ENCODE measurements around the gene PMVK.
A peak's percentile ranks its signal among the peaks of the same experiment; 100 is the strongest.

The PMVK gene

GRCh38 chr1:154966111-154966510 lies 29.6 kb upstream of the PMVK start:
- DNase-seq = no peak

- no peak for DNase-seq
These were observed 27.8 kb upstream of the PMVK start for GRCh38 chr1:154964359-154964758.

GRCh38 chr1:154963643-154964042 lies 27.1 kb upstream of the PMVK start:
- no peak for DNase-seq

DNA sequence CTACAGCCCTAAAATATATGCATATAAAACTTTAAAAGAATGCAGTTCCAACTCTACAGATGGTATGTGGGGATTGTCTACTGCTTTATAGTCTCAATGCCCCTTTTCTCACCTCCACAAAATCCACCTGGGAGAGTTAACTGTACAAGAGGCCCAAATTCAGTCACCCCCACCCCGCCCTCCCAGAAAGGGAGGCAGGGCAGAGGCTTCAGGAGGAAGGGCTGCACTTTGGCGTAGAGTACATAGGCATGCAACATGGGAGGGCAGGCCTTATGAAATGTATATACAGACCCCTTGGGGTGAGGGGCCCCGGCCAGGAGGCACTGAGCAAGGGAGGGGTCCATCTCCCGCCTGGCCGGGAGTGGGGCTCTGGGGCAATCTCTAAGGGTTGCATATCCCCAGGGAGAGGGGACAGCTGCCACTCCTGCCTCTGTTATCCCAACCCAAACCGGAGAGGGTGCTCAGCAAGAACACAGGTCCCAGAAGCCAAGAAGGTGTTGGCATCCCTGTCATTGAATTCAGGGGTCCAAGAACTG lies 26.3 kb upstream of the PMVK start:
- DNase-seq = no peak

DNA sequence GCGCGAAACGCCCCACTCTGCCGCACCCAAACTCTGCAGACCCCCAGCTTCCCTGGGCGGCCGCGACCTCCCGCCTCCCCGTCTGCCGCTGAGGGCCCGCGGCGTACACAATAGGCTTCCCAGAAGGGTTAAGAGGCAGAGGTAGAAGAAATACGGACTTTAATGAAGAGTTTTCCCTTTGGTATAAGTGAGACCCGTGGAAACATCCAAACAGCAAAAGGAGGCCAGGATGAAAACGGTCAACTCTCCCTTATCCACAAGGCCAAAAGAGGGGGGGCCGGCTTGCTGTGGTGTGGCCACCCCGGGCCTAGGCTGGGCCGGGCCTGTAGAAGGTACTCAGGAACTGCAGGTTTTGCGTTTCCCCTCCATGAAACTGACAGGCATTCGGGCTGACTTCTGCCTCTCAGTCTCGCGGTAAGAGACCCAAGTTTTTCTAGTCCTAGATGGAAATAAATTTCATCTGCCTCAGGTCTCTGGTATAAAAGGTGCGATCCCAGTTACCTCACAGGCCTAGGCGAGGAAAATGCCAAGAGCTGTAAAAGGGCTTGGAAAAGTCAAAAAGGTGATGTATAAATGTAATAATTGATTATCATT lies 25.7 kb upstream of the PMVK start:
- DNase-seq = no peak

GRCh38 chr1:154961207-154962155 lies 25.0 kb upstream of the PMVK start, which contains the start of gene PYGO2:
PYGO2 (minus strand) TSS chr1:154961782; CDS start chr1:154961576, 206 bp downstream.
- DNase-seq = peak; percentile 44

DNA sequence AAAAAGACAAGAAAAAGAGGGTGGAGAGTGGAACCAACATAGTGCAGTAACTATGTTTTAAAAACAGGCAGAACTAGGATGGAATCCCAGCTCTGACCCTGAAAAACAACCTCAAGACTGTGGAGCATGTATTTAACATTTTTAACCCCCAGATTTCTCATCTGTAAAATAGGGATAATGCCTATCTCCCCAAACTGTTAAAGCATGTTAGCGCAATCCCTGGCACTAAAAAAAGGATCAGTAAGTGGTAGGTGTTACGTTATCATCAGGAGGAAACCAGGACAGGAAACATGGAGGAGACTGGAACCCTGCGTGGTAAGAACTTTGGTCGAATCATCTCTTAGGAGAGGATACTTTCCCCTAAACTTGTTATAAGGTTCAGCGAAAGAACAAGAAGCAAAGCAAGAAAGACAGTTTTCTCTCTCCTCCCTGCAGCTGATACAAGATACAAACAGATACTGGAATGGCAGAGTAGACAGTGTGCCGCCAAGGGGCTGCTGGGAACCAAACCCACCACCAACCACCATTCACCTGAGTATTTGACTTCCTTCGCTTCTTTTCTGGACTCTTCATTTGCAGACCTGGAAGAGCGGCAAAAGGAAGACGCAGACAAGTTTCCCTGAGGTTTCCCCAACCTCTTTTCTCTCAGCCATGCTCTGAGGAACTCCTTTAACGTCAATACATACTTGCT lies 24.1 kb upstream of the PMVK start:
- no peak for DNase-seq

DNA sequence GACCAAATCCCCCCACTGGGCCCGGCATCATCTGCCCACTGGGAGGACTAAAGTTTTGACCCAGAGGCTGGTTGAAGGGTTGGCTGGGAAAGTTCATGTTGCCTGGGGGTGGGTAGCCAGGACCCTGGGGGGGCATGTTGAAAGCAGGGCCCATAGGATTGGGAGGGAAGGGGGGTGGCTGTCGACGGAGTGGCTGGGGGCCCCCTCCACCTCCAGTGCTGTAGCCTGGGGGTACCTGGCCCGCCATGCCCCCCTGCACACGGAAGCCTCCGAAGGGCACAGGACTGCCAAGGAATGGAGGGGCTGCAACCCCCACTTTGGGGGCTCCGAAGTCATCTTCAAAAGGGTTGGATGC lies 22.9 kb upstream of the PMVK start:
- DNase-seq = no peak

DNA sequence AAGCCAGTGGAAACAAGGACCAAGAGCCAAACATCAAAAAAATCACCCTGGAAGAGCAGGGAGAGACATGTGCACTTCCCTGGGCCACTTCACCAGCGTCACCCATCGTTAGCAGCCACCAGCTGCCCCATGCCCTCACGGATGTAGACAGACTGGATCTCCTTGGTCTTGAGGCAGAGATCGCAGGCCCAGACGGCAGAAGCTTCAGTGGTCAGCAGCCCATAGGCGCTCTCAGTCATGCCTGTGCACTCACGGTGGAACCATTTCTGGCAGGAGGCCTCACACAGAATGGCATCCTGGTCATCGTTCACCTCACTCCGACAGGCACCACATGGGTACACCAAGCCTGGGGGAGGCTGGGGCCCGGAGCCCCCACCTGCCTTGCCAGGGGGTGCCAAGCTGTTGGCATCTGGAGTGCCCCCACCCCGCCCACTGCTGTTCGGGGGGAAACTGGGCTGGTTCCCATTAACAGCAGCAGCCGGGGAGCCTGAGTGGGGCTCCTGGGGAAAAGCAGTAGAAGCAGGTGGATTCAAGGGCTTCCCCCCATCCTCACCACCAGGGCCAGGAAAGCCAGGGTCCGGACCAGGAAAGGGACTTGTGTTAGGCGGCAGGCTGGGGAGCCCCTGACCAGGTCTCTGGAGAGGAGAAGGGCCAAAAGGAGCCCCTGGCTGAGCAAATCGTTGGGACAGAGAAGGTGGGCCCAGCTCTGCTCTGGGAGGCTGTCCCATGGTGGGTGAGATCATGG lies 22.3 kb upstream of the PMVK start:
- DNase-seq = no peak

GRCh38 chr1:154958036-154958435 lies 21.5 kb upstream of the PMVK start:
- no peak for DNase-seq

DNA sequence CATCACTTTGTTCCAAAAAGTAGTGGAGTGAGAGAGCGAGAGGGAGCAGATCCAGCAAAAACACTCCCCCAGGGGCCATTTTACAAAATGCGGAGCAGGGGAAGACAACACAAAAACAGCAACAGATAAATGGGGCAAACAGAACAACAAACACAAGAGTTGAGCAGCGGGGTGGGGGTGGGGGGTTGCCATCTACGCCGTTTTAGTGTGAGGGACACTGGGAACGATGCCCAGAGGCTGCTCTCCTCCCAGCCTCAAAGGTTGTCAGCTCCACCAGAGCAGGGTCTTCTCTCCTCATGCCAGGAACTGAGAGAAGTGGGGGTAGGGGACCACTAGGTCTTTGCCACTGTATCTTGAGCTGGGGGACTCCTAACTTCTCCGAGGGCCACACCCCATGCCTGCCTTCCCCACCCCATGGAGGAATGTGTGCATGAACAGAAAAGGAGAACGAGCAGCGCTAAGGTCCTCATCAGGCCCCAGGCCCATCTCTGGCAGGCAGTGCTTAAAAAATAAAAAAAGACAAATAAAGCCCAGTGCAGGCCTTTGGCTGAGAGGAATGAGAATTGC lies 20.7 kb upstream of the PMVK start:
- no peak for DNase-seq

GRCh38 chr1:154956544-154956941 lies 20.0 kb upstream of the PMVK start:
- DNase-seq = no peak

DNA sequence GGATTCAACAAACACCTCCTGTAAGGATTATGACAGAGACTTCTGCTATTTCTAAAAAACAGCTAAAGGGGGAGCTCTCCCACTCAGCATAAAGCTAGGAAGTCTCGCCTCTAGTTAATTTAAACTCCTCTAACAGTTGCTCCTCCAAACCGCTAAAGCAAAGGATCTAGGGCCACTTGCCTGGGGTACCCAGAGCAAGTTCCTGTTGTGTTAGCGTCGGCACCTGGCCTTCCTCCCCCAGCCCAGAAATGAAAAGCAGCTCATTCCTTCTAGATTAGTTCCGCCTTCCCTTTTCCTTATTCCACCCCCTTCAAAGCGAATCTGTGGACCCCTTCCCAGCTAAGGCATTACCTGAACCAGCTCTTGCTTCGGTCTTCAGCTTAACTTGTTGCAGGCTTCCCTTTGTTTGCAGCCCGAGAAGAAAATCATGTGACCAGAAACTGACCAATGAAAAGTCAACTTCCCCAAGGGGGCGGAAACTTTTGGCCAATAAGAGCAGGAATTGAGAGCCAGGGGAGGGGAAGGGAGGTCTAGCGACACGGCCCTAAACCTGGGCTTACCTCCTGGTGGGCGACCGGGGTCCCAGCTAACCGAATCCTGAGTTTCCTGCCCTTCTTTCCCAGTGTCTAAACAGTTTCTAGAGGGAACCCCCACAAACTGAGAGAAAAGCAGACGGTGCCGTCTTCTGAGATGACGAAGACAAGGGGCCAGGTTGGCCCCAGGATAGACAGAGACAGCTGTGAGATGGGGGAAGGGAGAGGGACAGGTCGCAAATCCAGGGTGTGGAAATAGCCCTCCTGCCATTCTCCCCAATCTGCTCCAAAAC lies 19.4 kb upstream of the PMVK start, which contains the start of gene PBXIP1:
Gene PBXIP1 (minus strand): TSS at position 382 of the 826 bp plus-strand sequence. CDS start 2,378 bp downstream, outside the sequence.
- peak; percentile 86 for DNase-seq

- DNase-seq = peak; percentile 81
These were observed 18.7 kb upstream of the PMVK start for GRCh38 chr1:154955039-154955717.

DNA sequence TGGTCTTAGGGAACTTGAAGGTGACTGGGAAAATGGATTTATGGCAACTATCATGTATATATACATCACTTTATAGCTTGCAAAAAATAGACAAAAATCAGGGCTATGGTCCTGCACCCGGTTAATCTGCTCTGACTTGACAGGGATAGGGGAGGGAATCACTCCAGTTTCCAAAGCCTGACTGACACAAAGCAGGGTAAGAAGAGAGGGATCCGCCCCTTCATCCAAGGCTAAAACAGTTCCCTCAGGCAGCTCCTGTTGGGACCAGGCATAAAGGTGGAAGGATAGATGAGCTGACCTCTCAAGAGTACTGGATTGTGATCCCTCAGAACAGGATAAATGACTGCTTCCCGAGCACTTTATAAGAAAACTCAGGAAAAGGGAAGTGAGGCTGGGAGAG lies 18.0 kb upstream of the PMVK start:
- DNase-seq = no peak

- DNase-seq = no peak
These were observed 17.1 kb upstream of the PMVK start for GRCh38 chr1:154953611-154954038.

DNA sequence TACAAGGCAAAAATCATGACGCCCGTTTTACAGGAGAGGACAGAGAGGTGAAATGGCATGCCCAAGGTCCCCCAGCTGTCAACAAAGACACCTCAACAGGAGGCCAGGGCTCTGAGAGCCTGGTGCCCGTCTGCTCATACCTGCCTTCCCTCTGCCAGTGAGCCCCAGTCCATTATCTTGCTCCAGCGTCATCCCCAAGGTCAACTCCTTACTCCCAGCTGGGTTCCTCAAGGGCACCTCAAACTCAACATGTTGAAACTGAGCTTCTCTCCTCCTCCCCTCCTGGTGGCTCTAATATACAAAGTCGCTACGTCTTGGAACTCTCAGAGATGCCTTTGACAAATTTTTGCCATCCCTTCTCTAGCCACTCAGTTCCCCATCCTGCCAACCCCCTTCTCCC lies 16.1 kb upstream of the PMVK start:
- DNase-seq = no peak

DNA sequence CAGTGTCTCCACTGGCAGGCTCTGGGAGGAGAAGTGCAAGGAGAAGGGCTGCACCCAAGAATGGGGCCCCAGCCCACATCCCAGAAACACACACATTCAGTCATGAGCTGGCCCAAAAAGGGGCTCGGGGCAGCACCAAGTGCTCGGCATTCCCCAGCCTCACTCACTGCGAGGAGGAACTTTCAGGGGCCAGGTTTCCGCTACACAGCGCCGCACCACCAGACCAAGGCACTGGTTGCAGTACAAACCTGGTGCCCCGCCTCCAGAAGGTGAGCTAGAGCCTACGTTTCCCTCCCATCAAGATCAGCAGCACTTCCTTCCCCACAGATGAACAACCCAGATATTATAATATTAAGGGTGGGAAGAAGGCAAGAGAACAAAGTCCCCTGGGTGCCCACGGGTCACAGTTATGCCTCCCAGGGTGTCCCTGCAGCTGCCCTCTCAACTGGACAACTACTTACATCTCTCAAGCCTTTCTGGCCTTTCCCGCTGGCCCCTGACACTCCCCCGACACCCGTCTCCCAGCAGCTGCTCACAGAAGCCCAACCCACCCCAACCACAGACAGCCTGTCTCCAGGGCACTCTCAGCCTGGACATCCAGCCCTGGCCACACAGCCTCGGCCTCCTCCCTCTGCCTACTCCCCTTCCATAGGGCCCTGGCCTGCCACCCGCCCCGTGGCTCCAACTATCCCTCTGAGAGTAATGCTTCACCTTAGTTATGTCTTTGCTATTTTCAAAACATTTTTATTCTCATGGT lies 15.6 kb upstream of the PMVK start:
- DNase-seq = no peak

GRCh38 chr1:154948079-154948478 lies 11.6 kb upstream of the PMVK start:
- DNase-seq = no peak
